Cardiac fibroblast (primary cell): ENCODE data around the gene KCNC1.

Experiments
- DNase-seq, 2 donors: peaks; one replicate each; pipeline versions ENCODE4 v3.0.0 to v3.0.0-alpha.2; 2010; ENCODE audit warnings: low read depth in 2 of 2
- H3K4me3 ChIP-seq, 2 donors: replicated peaks in 1 of 2; 1 replicate in 1 of 2; 2 replicates in 1 of 2; pipeline ENCODE4 v1.5.1; 2011; ENCODE audit warnings: low read depth in 2 of 2, low read length in 2 of 2, mild to moderate bottlenecking in 2 of 2, moderate library complexity in 1 of 2
- TF ChIP-seq, protein P1 (sequence below): IDR thresholded peaks from one replicate; pipeline ENCODE4 v1.5.1; 2011; ENCODE audit warnings: low read depth, mild to moderate bottlenecking, low read length, inconsistent platforms

Gene KCNC1

DNA sequence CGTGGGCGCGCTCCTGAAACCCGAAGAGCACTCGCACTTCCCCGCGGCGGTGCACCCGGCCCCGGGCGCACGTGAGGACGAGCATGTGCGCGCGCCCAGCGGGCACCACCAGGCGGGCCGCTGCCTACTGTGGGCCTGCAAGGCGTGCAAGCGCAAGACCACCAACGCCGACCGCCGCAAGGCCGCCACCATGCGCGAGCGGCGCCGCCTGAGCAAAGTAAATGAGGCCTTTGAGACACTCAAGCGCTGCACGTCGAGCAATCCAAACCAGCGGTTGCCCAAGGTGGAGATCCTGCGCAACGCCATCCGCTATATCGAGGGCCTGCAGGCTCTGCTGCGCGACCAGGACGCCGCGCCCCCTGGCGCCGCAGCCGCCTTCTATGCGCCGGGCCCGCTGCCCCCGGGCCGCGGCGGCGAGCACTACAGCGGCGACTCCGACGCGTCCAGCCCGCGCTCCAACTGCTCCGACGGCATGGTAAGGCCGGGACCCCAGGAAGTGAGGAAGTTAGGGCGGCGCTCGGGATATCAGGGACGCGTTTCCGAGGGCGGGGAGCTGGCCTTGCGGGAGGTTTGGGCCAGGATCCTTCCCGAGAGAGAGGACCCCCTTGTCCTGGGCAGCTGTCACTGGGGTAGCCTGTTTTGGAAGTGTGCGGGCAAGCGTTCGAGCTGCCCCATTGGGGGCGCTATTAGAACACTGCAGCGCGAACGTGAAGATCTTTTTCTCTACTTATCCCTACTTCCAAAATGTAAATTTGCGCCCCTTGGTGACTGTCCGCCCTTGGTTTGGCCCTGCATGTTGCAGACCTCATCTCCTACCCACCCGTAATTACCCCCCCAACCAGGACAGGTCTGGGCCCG lies 14.4 kb upstream of the KCNC1 start:
- peak; percentile 10 to 12 for DNase-seq
- TF ChIP-seq, protein P1, sequence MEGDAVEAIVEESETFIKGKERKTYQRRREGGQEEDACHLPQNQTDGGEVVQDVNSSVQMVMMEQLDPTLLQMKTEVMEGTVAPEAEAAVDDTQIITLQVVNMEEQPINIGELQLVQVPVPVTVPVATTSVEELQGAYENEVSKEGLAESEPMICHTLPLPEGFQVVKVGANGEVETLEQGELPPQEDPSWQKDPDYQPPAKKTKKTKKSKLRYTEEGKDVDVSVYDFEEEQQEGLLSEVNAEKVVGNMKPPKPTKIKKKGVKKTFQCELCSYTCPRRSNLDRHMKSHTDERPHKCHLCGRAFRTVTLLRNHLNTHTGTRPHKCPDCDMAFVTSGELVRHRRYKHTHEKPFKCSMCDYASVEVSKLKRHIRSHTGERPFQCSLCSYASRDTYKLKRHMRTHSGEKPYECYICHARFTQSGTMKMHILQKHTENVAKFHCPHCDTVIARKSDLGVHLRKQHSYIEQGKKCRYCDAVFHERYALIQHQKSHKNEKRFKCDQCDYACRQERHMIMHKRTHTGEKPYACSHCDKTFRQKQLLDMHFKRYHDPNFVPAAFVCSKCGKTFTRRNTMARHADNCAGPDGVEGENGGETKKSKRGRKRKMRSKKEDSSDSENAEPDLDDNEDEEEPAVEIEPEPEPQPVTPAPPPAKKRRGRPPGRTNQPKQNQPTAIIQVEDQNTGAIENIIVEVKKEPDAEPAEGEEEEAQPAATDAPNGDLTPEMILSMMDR: no peak
- H3K4me3 ChIP-seq: no peak overlapping the region

DNA sequence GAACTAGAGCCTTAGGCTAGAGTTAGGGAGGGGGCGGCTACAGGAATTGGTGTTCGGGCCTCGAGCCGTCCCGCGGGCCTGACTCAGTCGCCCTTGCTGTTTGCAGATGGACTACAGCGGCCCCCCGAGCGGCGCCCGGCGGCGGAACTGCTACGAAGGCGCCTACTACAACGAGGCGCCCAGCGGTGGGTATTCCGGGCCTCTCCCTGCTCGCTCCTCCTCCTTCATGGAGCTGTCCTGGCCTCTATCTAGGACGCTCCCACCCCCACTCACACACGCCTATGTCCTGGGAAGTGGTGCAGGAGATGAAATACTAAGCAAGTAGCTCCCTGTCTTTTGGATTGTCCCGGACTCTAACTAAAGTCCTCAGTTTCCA lies 13.8 kb upstream of the KCNC1 start:
- DNase-seq: no peak
- TF ChIP-seq, protein P1: no peak
- H3K4me3 ChIP-seq: no peak overlapping the region

DNA sequence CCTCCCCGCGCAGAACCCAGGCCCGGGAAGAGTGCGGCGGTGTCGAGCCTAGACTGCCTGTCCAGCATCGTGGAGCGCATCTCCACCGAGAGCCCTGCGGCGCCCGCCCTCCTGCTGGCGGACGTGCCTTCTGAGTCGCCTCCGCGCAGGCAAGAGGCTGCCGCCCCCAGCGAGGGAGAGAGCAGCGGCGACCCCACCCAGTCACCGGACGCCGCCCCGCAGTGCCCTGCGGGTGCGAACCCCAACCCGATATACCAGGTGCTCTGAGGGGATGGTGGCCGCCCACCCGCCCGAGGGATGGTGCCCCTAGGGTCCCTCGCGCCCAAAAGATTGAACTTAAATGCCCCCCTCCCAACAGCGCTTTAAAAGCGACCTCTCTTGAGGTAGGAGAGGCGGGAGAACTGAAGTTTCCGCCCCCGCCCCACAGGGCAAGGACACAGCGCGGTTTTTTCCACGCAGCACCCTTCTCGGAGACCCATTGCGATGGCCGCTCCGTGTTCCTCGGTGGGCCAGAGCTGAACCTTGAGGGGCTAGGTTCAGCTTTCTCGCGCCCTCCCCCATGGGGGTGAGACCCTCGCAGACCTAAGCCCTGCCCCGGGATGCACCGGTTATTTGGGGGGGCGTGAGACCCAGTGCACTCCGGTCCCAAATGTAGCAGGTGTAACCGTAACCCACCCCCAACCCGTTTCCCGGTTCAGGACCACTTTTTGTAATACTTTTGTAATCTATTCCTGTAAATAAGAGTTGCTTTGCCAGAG lies 13.2 kb upstream of the KCNC1 start:
- no peak overlapping the region for H3K4me3 ChIP-seq
- TF ChIP-seq, protein P1: no peak
- no peak for DNase-seq

DNA sequence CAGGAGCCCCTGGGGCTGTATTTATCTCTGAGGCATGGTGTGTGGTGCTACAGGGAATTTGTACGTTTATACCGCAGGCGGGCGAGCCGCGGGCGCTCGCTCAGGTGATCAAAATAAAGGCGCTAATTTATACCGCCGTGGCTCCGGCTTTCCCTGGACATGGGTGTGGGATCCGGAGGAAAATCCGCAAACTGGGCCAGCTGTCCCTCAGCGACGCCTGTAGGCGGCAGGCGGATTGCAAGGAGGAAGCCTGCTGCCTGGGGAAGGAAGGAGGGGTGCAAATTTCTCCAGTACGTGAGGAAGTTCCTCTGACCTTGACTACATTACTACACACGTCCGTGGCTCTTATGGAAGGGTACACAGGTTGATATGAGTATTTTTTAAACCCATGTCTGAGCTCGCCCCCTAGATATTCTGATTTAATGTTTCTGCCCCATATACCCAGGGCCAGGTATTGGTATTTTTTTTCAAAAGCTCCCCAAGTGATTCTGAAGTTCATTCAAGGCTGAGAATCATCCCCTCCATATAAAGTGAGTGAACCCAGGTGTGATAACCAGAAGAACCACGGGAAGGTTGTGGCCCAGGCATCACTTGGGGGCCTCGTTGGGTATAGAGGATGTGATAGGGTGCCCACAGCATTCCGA lies 12.5 kb upstream of the KCNC1 start:
- peak; percentile 25 to 33 for DNase-seq

DNA sequence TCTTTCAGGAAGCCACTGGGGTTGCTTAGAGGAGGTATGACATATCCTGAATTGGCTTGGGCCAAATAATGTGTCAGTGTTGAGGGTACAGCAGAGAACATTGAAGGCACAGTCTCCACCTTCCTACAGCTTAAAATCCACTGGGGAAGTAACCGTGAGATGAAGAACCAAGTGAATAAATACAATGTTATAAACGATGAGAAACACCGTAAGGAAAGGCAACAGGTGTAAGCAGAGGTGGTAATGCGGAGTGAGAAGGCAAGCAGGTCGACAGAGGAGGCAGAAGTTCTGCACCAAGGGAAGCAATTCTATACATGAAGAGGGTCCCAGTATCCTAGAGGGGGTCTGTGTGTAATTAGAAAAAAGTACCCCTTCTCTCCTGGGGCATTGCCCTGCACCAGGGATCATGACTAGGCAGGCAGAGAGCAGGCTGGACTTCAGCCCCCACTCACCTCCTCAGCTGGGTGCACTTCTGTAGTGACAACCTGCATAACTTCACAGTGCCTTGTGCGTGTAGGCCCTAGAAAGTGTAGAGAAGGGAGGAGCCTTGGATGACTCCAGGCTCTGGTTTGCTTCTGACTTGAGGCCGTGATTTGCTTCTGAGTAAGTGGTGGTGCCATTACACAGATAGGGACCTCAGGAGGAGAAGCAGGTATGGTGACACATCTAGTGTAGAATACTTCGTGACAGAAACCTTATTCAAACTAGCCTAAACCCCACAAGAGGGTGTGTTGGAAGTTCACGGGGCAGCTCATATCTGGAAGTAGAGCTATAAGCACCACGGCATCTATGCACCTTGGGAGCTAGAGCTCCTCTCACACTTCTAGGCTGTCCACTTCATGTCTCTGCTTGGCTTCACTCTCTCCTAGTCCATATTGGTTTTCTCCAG lies 10.3 kb upstream of the KCNC1 start:
- TF ChIP-seq, protein P1: no peak
- no peak for DNase-seq
- no peak overlapping the region for H3K4me3 ChIP-seq

More for the DNA sequence above, 12.5 kb upstream of the KCNC1 start:
- H3K4me3 ChIP-seq: no peak overlapping the region
- TF ChIP-seq, protein P1: peak; percentile 68

DNA sequence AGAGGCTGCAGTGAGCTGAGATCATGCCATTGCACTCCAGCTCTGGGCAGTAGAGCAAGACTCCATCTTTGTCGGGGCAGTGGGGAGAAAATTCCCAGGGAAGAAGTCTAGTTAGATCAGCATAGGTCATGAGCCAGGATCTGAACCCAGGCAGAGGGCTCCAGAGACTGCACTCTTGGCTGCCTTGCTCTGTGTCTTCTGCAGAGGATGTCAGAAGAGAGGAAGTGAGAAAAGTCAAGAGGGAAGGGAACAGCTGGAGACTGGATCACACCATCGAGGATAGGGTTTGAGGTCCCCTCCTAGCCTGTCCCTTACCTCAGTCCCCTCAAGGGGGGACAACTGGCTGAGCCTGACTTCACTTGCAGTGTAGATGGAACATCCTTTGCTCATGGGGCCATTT lies 9.4 kb upstream of the KCNC1 start:
- TF ChIP-seq, protein P1: no peak
- no peak overlapping the region for H3K4me3 ChIP-seq
- DNase-seq: no peak
